ENCODE results near the gene HIVEP1.

Gene HIVEP1

DNA sequence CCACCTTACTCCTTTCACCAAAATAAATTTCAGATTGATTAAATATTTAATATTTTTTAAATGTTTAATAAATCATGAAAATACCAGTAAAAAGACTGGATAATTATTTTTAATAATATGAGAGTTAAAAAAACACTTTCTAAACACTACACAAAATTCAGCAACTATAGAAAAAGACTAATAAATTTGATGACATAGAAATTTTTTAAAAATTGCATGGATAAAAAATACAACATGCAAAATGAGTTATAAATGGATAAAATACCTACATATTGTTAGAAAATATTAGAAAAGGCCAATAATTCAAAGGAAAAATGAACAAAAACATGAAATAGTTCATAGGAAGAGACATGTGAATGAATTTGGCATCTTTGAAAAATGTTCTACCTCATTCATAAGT is 177.0 kb downstream of the HIVEP1 start:
- H3K4me1 Mint-ChIP-seq = no peaks in the 10 kb centered on the region
- no peak overlapping the region for H3K4me3 Mint-ChIP-seq
- no peaks in the 10 kb centered on the region for H3K9me3 Mint-ChIP-seq
- no peaks in the 10 kb centered on the region for H3K27me3 Mint-ChIP-seq
- no peaks in the 10 kb centered on the region for H3K36me3 Mint-ChIP-seq
- no peak for ATAC-seq
- H3K27ac Mint-ChIP-seq = no peak overlapping the region

DNA sequence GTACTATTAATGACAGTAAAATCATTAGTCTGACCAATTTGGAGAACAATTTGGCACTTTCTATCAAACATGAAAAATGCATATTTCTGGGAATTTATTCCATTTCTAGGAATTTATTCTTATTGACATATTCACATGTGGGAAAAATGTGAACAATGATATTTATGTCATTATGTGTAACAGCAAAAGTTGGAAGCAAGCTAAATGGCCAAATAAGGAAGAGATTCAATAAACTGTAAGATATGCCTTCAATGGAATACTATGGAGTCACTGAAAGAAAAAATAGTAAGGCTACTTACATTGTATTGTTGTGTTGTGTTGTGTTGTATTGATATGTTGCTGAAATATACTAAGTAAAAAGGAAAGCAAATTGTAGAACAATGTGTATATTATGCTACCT is 177.5 kb downstream of the HIVEP1 start:
- Mint-ChIP-seq H3K36me3 (no peaks in the 10 kb centered on the region), H3K9me3 (no peaks in the 10 kb centered on the region), H3K4me1 (no peaks in the 10 kb centered on the region), H3K27ac (no peak overlapping the region), H3K4me3 (no peak overlapping the region), H3K27me3 (no peaks in the 10 kb centered on the region)
- no peak for ATAC-seq

GRCh38 chr6:12190252-12190651 is 178.1 kb downstream of the HIVEP1 start:
- ATAC-seq = no peak
- no peak overlapping the region for H3K4me3 Mint-ChIP-seq
- no peaks in the 10 kb centered on the region for H3K4me1 Mint-ChIP-seq
- no peaks in the 10 kb centered on the region for H3K27me3 Mint-ChIP-seq
- H3K36me3 Mint-ChIP-seq = no peaks in the 10 kb centered on the region
- H3K27ac Mint-ChIP-seq = no peak overlapping the region
- H3K9me3 Mint-ChIP-seq = no peaks in the 10 kb centered on the region

DNA sequence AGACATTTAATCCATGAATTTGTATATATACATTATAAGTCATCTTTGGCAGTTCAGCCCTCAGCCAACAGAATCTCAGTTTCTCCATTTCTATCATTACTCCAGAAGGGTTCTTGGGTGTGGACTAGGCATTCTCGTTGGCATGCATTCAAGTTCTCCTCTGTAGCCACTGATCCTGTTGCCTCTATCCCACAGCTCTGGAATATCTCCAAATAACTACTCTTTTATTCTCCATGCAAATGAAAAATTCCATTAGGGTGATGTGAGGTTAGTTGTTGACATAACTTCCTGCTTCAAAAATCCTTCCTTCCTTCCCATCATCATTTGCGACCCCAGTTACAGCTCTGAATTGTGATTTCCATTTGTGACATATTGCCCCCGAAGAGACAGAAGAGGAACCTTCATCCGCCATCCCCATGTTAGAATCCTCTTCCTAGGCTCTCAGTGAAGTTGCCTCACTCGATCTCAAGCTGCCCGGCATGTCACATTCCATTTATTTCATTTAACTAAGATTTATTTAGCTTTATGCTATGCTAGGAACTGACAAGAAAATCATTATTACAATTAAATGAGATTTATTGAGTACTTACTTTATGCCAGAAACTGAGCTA is 184.3 kb downstream of the HIVEP1 start:
- Mint-ChIP-seq H3K36me3 (no peaks in the 10 kb centered on the region), H3K9me3 (no peaks in the 10 kb centered on the region)
- no peak for ATAC-seq

GRCh38 chr6:12198851-12199250 is 186.7 kb downstream of the HIVEP1 start:
- ATAC-seq = no peak
- Mint-ChIP-seq H3K4me1 (peaks cover 3% of the 10 kb centered on the region), H3K36me3 (no peaks in the 10 kb centered on the region), H3K4me3 (no peak overlapping the region), H3K9me3 (no peaks in the 10 kb centered on the region), H3K27ac (no peak overlapping the region), H3K27me3 (no peaks in the 10 kb centered on the region)

More for the DNA sequence above, 184.3 kb downstream of the HIVEP1 start:
- Mint-ChIP-seq H3K4me3 (no peak overlapping the region), H3K4me1 (no peaks in the 10 kb centered on the region), H3K27ac (no peak overlapping the region), H3K27me3 (no peaks in the 10 kb centered on the region)

- Mint-ChIP-seq H3K4me3 (no peak overlapping the region), H3K9me3 (no peaks in the 10 kb centered on the region), H3K4me1 (peaks cover 11% of the 10 kb centered on the region), H3K27me3 (no peaks in the 10 kb centered on the region), H3K27ac (no peak overlapping the region), H3K36me3 (no peaks in the 10 kb centered on the region)
- ATAC-seq = no peak
Observed at GRCh38 chr6:12200015-12200564, 188.0 kb downstream of the HIVEP1 start.

DNA sequence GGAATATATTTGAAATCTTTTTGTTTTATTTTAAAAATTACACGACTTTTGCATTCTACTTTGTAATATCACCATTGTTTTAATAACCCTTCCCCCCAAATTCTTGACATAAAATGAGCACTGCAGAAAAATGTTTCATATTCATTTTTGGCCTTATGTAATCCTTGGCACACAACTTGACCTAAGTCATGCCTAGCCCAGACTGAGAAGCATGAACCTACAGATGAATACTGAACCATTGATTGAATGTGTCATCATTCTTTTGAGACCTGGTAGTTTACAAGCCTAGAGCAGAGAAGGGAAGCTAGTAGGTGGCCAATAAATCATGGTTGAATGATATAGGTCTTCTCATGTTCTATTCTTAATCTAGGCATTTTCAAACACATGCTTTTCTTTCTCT is 188.6 kb downstream of the HIVEP1 start:
- Mint-ChIP-seq H3K4me1 (peaks cover 11% of the 10 kb centered on the region), H3K4me3 (no peak overlapping the region), H3K9me3 (no peaks in the 10 kb centered on the region), H3K27me3 (no peaks in the 10 kb centered on the region), H3K27ac (no peak overlapping the region), H3K36me3 (no peaks in the 10 kb centered on the region)
- ATAC-seq = no peak

GRCh38 chr6:12203001-12203400 is 190.9 kb downstream of the HIVEP1 start:
- Mint-ChIP-seq H3K27ac (no peak overlapping the region), H3K9me3 (no peaks in the 10 kb centered on the region), H3K36me3 (no peaks in the 10 kb centered on the region), H3K4me3 (no peak overlapping the region), H3K4me1 (peaks cover 11% of the 10 kb centered on the region), H3K27me3 (no peaks in the 10 kb centered on the region)
- no peak for ATAC-seq

GRCh38 chr6:12208190-12208589 is 196.1 kb downstream of the HIVEP1 start:
- Mint-ChIP-seq H3K9me3 (peaks cover 2% of the 10 kb centered on the region), H3K36me3 (no peaks in the 10 kb centered on the region), H3K4me1 (peaks cover 11% of the 10 kb centered on the region), H3K27ac (no peak overlapping the region), H3K27me3 (no peaks in the 10 kb centered on the region), H3K4me3 (no peak overlapping the region)
- no peak for ATAC-seq

DNA sequence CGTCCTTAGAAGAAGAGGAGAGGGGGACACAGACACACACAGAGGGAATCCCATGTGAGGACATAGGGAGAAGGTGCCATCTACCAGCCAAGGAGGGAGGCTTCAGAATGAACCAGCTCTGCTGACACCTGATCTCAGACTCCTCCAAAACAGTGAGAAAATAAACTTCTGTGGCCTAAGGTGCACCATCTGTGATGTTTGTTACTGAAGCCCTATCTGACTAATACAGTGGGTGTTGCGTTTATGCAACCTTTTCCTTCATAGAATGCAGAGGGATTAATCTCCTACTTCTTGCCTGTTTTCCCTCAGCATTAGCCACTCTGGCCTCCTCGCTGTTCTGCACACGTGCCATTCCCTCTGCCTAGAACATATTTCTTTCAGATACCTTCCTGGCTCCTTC is 196.6 kb downstream of the HIVEP1 start:
- H3K4me1 Mint-ChIP-seq = peaks cover 10% of the 10 kb centered on the region
- no peak overlapping the region for H3K27ac Mint-ChIP-seq
- no peak for ATAC-seq
- no peak overlapping the region for H3K4me3 Mint-ChIP-seq
- H3K36me3 Mint-ChIP-seq = no peaks in the 10 kb centered on the region
- no peaks in the 10 kb centered on the region for H3K27me3 Mint-ChIP-seq
- H3K9me3 Mint-ChIP-seq = peaks cover 2% of the 10 kb centered on the region
